GM18499 (cell line): ENCODE results near the gene FUBP1.
"Not testable (repeated sequence)": the region's sequence is repeated elsewhere in the genome, so short reads cannot be mapped to it uniquely, and the experiment has no call there.

Source experiments
- ATAC-seq: cut with Tn5 transposase; IDR thresholded peaks from one replicate; pipeline ENCODE4 v1.9.1; 2021; ENCODE audit warnings: moderate number of reproducible peaks; ENCODE audit not compliant: insufficient read depth, unreplicated experiment

FUBP1 gene

GRCh38 chr1:77978969-77979876 lies at the start of gene FUBP1:
FUBP1 (minus strand) TSS chr1:77979072; CDS start chr1:77979004, 68 bp downstream.
- ATAC-seq, result peak; percentile 52

GRCh38 chr1:78021134-78021533 lies 42.3 kb upstream of the FUBP1 start:
- not testable (repeated sequence) for ATAC-seq

- ATAC-seq, result no peak
Observed at GRCh38 chr1:78019024-78019423, 40.2 kb upstream of the FUBP1 start.

- no peak for ATAC-seq
Observed at GRCh38 chr1:78015148-78015547, 36.3 kb upstream of the FUBP1 start.

- ATAC-seq, result no peak
Observed at GRCh38 chr1:78011050-78011449, 32.2 kb upstream of the FUBP1 start.

GRCh38 chr1:78009836-78010235 lies 31.0 kb upstream of the FUBP1 start:
- no peak for ATAC-seq

GRCh38 chr1:78009276-78009675 lies 30.4 kb upstream of the FUBP1 start:
- no peak for ATAC-seq

- no peak for ATAC-seq
Observed at GRCh38 chr1:78007677-78008341, 28.9 kb upstream of the FUBP1 start.

GRCh38 chr1:78006521-78006920 lies 27.6 kb upstream of the FUBP1 start:
- ATAC-seq, result no peak

- no peak for ATAC-seq
Observed at GRCh38 chr1:78005755-78006154, 26.9 kb upstream of the FUBP1 start.

- ATAC-seq, result no peak
Observed at GRCh38 chr1:78005448-78005722, 26.5 kb upstream of the FUBP1 start.

GRCh38 chr1:78004719-78005447 lies 26.0 kb upstream of the FUBP1 start, which contains the start of gene DNAJB4:
DNAJB4 (plus strand) TSS chr1:78004939; CDS start chr1:78005111, 172 bp downstream.
- peak; percentile 98 for ATAC-seq

GRCh38 chr1:78003882-78004718 lies 25.2 kb upstream of the FUBP1 start:
- peak; percentile 29 for ATAC-seq

- no peak for ATAC-seq
Observed at GRCh38 chr1:78003070-78003746, 24.3 kb upstream of the FUBP1 start.

GRCh38 chr1:78000536-78000935 lies 21.7 kb upstream of the FUBP1 start:
- not testable (repeated sequence) for ATAC-seq

GRCh38 chr1:77996734-77997133 lies 17.9 kb upstream of the FUBP1 start:
- ATAC-seq, result no peak

- no peak for ATAC-seq
Observed at GRCh38 chr1:77994117-77994705, 15.3 kb upstream of the FUBP1 start.

- ATAC-seq, result no peak
Observed at GRCh38 chr1:77991638-77992037, 12.8 kb upstream of the FUBP1 start.

GRCh38 chr1:77990629-77991204 lies 11.8 kb upstream of the FUBP1 start:
- no peak for ATAC-seq
